Suppressor macrophage (primary cell): ENCODE measurements around the gene COPS4.
A peak's percentile ranks its signal among the peaks of the same experiment; 100 is the strongest.
"Not testable (repeated sequence)": the region's sequence is repeated elsewhere in the genome, so short reads cannot be mapped to it uniquely, and the experiment has no call there.

Experiments
- DNase-seq, 4 experiments: peaks; one replicate each; pipeline ENCODE4 v3.0.0-alpha.2; 2020 to 2022
- total RNA-seq, 17 experiments: gene quantifications; one replicate each; lab custom pipeline; 2026; ENCODE audit warnings: mixed read lengths in 6 of 17, inconsistent platforms in 3 of 17; lab: John Stamatoyannopoulos, UW

The COPS4 gene
- 23.1 to 52.9 (median 35.2) reads per million in 17 experiments for total RNA-seq

GRCh38 chr4:83034630-83035494, at the start of gene COPS4:
Gene COPS4, plus strand, starts transcription at chr4:83035183. Its CDS starts 42 bp downstream, at chr4:83035225.
- peak; percentile 99 to 100 (median 99) for DNase-seq

GRCh38 chr4:82987519-82987918, 47.5 kb upstream of the COPS4 start:
- DNase-seq, result not testable (repeated sequence)

- DNase-seq, result no peak
Observed at GRCh38 chr4:82988323-82988832, 46.6 kb upstream of the COPS4 start.

- DNase-seq, result no peak
Observed at GRCh38 chr4:82989575-82990429, 45.2 kb upstream of the COPS4 start.

- DNase-seq, result no peak
Observed at GRCh38 chr4:82994834-82995233, 40.1 kb upstream of the COPS4 start.

- peak in 1 of 4 experiments; percentile 17 for DNase-seq
Observed at GRCh38 chr4:82998898-82999297, 36.1 kb upstream of the COPS4 start.

- no peak for DNase-seq
Observed at GRCh38 chr4:83002329-83002728, 32.7 kb upstream of the COPS4 start.

GRCh38 chr4:83003044-83003791, 31.8 kb upstream of the COPS4 start:
- DNase-seq, result not testable (repeated sequence)

GRCh38 chr4:83009529-83009928, 25.5 kb upstream of the COPS4 start:
- peak in 1 of 4 experiments; percentile 40 for DNase-seq

GRCh38 chr4:83010111-83010521, 24.9 kb upstream of the COPS4 start:
- DNase-seq, result peak in 1 of 4 experiments; percentile 31

GRCh38 chr4:83010522-83011318, 24.3 kb upstream of the COPS4 start, which contains the start of gene LIN54:
Gene LIN54, minus strand, starts transcription at chr4:83010823. Its CDS starts 25,979 bp downstream, at chr4:82984844.
- peak; percentile 79 to 90 (median 86) for DNase-seq

GRCh38 chr4:83011689-83012199, 23.2 kb upstream of the COPS4 start:
- peak in 1 of 4 experiments; percentile 38 for DNase-seq

- peak; percentile 45 to 64 (median 51) for DNase-seq
Observed at GRCh38 chr4:83012200-83012686, 22.7 kb upstream of the COPS4 start.

GRCh38 chr4:83012687-83013419, 22.1 kb upstream of the COPS4 start:
- peak; percentile 99 to 100 (median 100) for DNase-seq

- no peak for DNase-seq
Observed at GRCh38 chr4:83013420-83013867, 21.5 kb upstream of the COPS4 start.

GRCh38 chr4:83013902-83014301, 21.1 kb upstream of the COPS4 start:
- peak; percentile 25 to 76 (median 60) for DNase-seq

- no peak for DNase-seq
Observed at GRCh38 chr4:83019794-83020494, 15.0 kb upstream of the COPS4 start.

- peak; percentile 69 to 88 (median 86) for DNase-seq
Observed at GRCh38 chr4:83022724-83023450, 12.1 kb upstream of the COPS4 start.
